Measurements from ENCODE around the gene ERP29.
"Not testable (repeated sequence)": the region's sequence is repeated elsewhere in the genome, so short reads cannot be mapped to it uniquely, and the experiment has no call there.

The ERP29 gene

DNA sequence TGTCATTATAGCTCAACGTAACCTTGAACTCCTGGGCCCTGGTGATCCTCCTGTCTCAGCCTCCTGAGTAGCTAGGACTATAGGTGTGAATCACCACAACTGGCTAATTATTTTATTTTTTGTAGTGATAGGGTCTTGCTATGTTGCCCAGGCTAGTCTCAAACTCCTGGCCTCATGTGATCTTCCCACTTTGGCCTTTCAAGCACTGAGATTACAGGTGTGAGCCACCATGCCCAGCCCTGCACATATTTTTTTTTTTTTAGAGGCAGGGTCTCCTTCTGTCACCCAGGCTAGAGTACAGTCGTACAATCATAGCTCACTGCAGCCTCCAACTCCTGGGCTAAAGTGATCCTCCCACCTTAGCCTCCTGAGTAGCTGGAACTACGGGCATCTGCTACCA lies 9.2 kb upstream of the ERP29 start:
- DNase-seq: no peak

- peak in 1 of 4 experiments; percentile 19 for DNase-seq
These were observed 7.5 kb upstream of the ERP29 start for GRCh38 chr12:112005419-112006395.

- DNase-seq: no peak
These were observed 5.3 kb upstream of the ERP29 start for GRCh38 chr12:112007945-112008344.

DNA sequence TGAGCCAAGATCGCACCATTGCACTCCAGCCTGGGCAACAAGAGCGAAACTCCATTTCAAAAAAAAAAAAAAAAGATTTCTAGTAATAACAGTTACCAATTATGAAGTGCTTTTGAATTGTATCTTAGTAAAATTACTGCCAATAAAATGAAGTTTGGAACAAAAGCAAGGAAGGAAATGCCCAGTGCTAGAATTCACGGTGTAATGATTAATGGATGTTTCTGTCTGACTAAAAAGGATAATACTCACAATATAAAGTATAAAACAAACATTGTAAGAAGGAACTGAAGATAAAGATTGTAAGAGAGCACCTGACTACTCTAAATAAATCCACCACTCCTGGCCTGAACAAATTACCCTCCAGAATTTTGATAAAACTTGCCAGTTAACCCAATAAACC lies 4.3 kb upstream of the ERP29 start:
- DNase-seq: no peak

DNA sequence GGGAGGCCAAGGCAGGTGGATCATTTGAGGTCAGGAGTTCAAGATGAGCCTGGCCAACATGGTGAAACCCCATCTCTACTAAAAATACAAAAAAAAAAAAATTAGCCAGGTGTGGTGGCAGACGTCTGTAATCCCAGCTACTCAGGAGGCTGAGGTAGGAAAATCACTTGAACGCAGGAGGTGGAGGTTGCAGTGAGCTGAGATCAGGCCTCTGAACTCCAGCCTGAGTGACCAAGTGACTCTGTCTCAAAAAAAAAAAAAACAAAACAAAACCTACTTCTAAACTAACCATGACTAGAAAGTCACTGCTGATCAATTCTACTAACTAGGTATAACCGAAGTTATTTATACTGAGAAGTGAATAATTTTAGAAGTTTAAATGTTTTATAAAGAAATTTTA lies 3.6 kb upstream of the ERP29 start:
- DNase-seq: not testable (repeated sequence)

DNA sequence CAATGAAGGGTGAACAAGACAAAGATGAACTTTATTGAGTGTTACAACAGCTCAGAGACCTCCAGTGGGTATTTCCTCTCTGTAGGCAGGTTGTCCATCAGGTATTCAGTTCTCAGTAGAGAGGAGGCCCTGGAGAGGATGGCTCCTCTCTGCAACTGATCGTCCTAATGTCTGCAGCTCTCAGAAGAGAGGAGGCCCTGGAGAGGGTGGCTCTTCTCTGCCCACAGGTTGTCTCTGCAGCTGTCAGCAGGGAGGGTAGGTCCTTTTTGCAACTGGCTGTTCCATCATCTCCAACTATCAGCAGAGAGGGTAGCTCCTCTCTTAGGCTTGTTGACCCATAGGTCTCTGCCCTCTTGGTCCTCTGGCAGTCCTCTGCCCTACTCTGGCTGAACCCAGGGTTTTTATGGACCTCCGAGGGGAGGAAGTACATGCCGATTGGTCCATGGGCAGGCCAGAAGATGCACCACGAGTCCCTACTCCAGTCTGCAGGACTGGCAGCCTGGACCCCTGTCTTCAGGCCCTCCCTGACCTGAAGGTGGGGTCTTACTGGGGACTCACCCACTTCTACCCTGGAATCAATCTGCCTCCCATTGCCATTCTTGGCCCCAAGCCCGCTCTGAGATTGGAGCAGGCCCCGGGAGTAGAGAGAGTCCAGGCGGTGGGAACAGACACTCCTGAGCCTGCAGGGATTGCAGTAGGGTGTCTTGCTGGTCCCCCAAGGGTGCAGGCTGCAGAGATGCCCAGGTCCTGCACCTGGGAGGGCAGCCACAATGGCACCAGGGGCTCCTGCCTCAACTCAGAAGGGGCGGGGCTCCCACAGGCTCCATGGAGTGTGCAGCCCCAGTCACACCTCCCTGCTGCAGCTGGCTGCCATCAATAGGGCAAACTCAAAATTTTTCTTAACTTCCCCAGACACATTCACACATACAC lies 2.5 kb upstream of the ERP29 start:
- DNase-seq: no peak

DNA sequence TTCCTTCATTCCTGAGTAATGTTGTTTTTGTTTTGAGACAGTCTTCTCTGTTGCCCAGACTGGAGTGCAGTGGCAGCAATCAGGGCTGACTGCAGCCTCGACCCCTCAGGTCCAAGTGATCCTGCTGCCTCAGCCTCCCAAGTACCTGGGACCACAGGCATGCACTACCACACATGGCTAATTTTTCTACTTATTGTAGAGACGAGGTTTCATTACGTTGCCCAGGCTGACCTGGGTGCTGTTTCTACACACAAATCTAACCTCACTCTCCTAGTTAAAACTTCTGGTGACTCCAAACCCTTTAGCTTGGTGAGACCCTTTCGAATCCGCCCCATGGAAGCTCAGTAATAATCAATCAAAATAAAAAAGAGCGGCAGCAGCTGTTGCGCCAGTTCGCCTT lies 1.5 kb upstream of the ERP29 start:
- DNase-seq: no peak

DNA sequence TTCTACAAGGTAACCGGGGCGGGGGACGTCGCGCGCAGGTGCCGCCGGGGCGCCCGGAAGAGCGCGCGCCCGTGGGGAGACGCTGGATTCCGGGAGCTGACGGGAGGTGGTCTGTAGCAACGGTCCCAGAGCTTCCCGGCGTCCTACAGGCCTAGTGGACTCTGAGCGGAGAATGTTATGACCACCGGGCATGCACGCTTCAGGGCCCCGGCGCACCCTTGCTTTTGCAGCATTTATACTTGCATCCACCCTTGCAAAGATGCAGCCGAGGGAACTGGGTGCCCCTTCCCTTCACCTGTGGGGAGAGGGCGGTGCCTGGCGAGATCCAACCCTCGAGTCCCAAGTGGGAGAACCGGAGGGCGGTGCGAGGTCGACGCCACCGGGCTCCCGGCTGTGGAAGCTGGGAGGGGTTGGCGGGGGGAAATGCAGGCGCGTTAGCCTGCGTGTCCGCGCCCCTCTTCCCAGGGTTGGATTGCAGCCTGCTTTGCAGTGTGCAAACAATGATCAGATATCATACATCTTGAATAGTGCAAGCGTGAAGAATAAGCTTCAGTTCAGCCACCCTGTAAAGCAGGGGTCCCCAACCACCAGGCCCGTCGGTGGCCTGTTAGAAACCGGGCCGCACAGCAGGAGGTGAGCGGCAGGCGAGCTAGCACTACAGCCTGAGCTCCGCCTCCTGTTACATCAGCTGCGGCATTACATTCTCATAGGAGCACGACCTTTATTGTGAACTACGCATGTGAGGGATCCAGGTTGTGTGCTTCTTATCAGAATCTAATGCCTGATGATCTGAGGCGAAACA lies 576 bp downstream of the ERP29 start:
- DNase-seq: peak; percentile 49 to 68 (median 58)

DNA sequence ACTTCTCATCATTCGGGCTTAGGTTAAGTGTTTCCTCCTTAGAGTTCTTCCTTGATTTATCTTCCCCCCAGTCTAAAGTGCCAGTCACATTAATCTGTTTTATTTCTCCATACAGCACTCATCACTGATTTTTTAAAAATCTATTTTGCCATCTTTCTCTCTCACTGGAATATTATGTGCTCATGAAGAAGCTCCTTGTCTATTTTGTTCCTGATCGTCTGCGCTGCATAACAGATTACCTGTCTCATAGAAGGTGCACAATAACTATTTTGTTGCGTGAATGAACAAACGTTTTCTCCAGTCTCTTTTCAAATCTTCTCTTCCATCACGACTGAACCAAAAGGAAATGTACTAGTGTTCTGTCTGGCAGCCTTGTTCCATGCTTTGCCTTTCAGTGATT lies 2.7 kb downstream of the ERP29 start:
- DNase-seq: no peak

- DNase-seq: no peak
These were observed 3.8 kb downstream of the ERP29 start for GRCh38 chr12:112017041-112017440.

GRCh38 chr12:112018571-112019237 lies 5.5 kb downstream of the ERP29 start:
- DNase-seq: no peak

DNA sequence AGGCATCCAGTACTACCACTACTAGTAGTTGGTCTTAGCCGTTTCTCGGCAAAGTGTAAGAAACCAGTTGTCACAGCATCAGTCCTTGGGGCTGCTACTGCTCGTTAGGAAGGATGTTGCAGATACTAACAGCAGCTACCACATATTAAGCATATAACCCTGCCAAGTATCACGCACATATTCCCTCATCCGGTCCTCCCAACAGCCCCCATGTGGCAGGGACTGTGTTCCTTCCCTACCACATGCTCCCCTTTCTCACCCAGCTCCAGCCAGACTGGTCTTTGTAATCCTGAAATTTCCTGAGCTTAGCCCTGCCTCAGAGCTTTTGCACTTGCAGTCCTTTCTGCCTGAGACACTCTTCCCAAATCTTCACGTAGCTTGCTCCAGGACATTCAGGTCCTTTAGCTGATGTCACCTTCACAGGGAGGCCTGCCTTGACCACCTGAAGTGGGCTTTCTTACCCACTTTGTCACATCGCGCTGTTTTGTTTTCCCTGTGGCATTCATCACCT lies 7.8 kb downstream of the ERP29 start:
- no peak for DNase-seq

GRCh38 chr12:112022241-112023016 lies 9.2 kb downstream of the ERP29 start:
- no peak for DNase-seq

DNA sequence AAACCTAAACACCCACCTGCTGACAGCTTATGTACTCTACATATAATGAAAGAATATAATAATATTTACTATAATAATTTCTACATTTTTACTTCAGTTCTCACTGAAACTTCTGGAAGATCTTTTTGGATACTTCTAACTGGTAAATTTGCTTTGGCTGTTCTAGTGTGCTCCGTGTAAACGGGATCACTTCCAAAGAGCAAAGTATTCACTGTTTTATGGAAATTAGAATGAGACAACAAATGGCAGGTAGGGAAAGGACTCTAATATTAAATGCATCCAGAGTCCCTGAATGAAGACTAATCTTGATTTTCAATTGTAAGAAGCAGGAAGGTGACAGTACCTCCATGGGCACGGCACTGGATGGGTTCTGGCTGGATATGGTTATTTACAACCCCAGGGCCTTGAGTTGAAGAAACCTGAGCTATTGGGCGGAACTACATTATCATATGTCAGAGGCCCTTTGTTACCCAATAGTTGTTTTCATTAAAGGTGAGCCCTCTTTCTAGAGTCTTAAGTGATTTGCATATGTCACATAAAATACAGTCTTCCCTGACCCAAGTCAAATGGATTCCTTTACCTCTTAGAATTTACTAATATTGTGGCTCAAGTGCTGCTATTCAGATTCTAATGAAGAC lies 10.7 kb downstream of the ERP29 start:
- DNase-seq: no peak

GRCh38 chr12:112025808-112026375 lies 12.7 kb downstream of the ERP29 start:
- DNase-seq: peak in 1 of 4 experiments; percentile 26

- peak; percentile 39 to 78 (median 60) for DNase-seq
These were observed 16.1 kb downstream of the ERP29 start for GRCh38 chr12:112029301-112029700.

GRCh38 chr12:112031472-112031871 lies 18.2 kb downstream of the ERP29 start:
- no peak for DNase-seq

GRCh38 chr12:112032292-112032691 lies 19.1 kb downstream of the ERP29 start:
- DNase-seq: no peak

GRCh38 chr12:112035219-112035785 lies 22.1 kb downstream of the ERP29 start:
- DNase-seq: no peak

- DNase-seq: not testable (repeated sequence)
These were observed 23.4 kb downstream of the ERP29 start for GRCh38 chr12:112036614-112037013.

Measured in suppressor macrophage (primary cell).